CD4-positive, alpha-beta T cell treated with Interleukin-6 for 4 hours (primary cell): ENCODE data around the gene ANGPTL4.
"Not testable (repeated sequence)": the region's sequence is repeated elsewhere in the genome, so short reads cannot be mapped to it uniquely, and the experiment has no call there.

Source experiments
- DNase-seq: peaks from one replicate; pipeline ENCODE4 v3.0.0-alpha.2; 2020; ENCODE audit warnings: mixed read lengths

ANGPTL4 gene

DNA sequence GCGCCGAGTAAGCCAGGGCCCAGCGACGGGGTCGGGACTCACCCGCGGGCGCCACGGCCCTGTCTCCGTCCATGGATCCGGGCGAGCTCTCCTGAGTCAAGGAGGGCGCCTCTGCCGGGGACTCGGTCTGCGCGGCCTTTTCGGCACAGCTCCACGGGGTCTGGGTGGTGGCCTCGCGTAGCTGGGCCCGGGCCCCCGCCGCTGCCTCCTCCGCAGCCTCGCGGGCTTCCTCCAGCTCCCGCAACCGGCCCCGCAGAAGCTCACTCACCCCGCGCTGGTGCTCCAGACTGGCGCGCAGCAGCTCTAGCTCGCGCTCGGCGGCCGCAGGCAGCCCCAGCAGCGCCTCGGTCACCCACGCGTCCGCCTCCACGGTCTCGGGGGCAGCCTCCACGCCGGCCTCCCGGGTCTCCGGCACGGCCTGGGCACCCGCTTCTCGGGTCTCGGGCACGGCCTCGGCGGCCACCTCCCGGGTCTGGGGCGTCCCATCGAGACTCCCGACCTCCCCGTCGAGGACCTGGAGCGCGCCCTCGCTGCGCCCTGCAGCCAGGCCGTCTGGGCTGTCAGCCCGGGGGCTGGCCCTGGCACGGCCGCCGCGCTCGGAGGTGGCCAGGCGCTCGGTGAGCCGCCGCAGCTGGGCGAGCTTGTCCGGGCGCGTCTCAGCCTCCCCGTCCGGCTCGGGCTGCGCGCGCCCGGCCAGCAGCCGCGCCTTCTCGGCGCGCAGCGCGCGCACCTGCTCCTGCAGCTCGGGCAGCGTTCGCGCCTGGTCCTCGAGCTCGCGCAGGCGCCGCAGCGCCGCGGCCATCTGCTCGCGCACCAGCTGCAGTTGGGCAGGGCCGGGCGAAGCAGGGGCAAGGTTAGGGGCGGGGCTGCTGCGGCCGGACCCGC is 29.3 kb upstream of the ANGPTL4 start:
- no peak for DNase-seq

DNA sequence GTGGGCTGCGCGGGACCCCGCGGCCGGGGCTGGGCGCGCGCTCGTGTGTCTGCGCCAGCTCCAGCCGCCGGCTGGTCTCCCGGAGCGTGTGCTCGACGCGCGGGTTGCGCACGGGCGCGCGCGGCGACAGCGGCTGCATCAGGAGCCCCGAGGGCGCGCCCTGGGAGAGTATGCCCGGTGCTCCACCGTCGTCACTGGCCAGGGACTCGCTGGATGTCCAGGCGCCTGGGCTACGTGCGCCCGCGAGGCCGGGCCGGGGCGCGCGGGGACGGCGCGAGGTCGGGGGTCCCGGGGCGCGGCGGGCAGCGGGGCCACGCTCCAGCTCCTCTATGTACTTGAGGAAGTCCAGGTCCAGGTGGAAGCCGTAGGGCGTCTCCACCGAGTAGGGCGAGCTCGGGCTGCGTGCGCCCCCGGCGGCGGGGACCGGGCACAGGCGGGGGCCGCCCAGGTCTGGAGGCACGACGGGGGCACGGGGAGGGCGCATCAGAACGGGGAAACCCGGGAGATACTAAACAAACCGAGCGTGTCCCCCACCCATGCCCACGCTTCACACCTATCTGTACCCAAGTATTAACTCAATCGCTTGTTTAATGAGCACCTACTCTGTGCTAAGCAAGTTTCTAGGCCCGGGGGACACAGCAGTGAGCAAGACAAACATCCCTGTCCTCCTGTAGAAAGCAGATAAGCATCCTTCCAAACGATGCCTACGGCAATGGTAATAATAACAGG is 28.4 kb upstream of the ANGPTL4 start:
- no peak for DNase-seq

DNA sequence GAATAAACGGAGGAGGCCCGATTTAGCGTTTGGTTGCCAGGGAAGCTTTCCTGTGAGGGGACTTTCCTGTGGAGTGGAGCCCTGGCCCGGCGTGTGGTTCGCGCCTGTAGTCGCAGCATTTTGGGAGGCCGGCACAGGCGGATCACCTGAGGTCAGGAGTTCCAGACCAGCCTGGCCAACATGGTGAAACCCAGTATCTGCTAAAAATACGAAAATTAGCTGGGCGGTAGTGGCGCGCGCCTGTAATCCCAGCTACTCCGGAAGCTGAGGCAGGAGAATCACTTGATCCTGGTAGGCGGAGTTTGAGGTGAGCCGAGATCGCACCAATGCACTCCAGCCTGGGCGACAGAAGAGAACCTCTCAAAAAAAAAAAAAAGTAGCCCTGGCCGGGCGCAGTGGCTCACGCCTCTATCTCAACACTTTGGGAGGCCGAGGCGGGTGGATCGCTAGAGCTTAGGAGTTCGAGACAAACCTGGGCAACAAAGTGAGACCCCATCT is 27.8 kb upstream of the ANGPTL4 start:
- DNase-seq, result no peak

DNA sequence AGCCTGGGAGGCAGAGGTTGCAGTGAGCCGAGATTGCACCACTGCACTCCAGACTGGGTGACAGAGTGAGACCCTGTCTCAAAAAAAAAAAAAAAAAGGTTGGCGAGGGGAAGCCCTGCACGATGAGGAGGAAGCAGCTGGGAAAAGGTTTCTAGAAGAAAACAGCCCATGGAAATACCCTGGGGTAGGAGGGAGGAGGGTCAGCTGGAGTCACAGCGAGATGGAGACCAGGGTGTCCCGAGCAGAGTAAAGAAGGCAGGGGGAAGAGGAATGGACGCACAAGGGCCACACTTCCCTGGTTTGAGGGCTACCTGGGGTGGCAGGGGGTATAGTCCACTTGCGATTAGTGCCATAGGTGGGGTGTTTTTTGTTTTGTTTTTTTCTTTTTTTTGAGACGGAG is 27.3 kb upstream of the ANGPTL4 start:
- no peak for DNase-seq

DNA sequence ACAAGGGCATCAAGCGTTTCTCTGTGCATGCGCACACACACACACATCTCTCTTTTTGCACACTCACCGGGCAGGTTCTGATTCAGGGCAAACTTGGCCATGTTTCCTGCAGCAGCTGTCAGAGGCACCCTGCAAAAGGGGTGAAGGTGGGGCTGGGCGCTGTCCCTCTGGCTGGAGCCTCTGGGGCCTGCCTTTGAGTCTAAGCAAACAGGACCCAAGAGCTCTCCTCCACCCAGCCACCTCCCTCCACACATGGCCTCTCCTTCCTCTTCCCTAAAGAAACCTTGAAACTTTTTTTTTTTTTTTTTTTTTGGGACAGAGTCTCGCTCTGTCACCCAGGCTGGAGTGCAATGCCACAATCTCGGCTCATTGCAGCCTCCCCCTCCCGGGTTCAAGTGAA is 26.2 kb upstream of the ANGPTL4 start:
- no peak for DNase-seq

DNA sequence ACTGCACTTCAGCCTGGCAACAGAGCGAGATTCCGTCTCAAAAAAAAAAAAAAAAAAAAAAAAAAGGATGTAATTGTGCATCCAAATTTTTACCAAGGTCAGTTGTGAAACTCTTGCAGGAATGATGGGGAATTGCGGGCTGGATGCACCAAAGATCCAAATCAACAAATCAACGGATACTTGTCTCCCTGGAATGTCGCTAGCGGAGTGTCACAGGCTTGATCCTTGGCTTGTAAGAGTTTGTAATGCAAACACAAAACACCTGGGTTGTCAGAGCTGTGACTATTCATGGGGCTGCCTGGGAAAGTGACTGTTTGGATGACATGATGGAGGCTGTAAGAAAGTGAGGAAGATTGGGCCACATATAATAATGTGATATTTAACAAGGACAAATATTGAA is 25.1 kb upstream of the ANGPTL4 start:
- no peak for DNase-seq

DNA sequence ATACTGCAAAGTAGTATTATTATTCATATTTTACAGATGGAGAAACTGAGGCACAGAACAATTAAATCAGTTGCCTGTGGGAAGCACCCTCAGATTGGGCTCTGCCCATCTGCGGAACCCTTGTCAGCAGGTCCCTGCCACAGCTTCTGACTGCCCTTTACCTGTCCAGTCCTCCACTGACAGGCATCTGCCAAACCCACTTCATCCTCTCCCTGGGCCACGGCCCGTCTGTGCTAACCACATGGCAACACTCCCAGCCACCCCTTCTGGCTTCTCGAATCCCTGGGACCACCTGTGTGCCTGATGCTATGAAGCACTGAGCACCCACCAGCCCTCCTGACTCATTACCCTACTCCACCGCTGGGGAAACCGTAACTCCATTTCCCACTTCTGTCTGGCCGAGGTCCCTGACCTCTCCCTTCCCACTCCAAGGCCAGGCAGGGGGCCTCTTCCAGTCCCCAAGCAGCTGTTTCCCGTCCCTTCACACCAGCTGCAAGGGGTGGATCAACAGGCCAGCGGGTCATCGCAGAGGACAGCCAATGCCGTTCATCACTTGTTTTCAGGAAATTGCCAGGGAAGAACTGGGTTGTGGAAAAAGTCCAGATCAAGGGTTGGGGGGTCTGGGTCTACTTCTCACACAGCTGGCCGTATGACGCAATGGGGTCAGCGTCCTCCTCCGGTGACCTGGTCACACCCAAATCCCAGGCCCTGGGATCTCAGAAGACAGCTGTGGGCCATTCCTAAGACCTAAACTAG is 23.4 kb upstream of the ANGPTL4 start:
- no peak for DNase-seq

DNA sequence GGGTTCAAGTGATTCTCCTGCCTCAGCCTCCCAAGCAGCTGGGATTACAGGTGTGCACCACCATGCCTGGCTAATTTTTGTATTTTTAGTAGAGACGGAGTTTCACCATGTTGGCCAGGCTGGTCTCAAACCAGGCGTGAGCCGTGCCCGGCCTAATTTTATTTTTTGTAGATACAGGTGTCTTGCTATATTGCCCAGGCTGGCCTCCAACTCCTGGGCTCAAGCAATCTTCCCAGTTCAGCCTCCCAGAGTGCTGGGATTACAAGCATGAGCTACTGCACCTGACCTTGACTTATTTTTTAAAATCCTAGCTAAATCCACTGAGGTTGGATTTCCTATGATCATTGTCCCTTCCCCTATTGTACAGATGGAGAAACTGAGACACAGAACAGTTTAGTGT is 22.5 kb upstream of the ANGPTL4 start:
- not testable (repeated sequence) for DNase-seq

DNA sequence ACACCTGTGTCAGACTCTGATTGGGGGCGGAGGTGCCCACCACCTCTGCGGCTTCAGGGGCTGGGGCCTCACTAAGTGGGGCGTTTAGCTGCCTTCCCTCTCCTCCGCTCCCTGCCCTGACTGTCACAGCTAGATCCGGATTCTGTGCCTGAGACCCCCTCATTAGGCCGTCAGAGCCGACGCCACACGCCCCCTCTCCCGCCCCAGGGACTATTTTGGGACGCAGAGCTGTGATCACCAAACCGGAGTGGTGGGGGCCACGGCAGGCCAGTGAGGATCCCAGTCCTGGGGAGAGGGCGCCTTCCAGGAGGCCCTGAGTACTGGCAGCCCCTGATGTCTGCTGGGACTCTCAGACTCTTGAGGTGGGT is 21.7 kb upstream of the ANGPTL4 start:
- DNase-seq, result no peak

DNA sequence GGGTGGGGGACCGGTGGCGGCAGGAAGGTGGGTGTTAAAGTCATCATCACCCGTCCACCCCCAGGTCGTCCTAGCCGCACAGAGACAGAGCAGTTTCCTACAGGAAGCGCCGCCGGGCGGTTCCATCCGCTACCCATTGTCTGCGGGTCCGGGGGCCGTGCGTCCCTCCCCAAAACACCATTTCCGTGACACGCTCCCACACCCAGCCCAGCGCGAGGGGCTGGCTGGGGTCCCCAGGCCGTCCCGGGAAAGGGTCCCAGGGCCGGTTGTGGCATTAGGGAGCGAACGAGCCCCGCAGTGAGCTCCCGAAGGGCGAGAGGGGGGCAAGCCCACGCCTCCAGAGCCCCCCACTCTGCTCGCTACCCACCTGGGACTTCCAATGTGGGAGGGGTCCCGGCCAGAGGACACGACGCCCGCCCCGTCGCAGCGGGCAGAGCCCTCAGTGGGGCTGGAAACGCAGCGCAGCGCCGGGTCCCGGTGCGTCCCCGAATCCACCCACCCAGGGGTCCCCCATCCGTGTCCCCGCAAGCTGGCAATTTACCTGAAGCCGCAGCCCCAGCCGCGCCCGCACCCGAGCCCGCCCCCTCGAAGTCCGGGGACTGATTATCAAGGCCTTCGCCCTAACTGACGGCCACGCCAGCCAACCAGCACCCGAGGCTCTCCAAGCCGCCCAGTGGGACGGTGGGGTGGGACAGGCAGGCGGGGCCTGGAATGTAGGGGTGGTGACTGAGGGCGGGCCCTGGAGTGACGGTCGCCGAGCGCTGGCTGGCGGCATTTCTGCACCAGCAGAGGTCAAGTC is 21.1 kb upstream of the ANGPTL4 start, which contains the start of gene KANK3:
TSS of gene KANK3 (minus strand) at position 579 of the 799 bp plus-strand sequence. CDS start 5,434 bp downstream, outside the sequence.
- peak; percentile 95 for DNase-seq

DNA sequence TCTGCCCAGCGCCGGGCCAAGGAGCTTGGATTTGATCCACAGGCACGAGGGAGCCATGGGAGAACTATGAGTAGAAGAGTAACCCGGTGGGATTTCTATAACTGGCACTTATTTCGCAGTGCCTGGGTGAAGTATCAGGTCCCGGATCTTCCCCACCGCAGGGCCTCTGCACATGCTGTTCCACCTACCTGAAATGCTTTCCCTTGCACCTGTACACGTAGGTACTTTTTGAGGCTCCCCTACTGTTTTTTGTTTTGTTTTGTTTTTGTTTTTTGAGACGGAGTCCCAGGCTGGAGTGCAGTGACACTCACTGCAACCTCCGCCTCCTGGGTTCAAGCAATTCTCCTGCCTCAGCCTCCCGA is 20.5 kb upstream of the ANGPTL4 start:
- DNase-seq, result no peak

DNA sequence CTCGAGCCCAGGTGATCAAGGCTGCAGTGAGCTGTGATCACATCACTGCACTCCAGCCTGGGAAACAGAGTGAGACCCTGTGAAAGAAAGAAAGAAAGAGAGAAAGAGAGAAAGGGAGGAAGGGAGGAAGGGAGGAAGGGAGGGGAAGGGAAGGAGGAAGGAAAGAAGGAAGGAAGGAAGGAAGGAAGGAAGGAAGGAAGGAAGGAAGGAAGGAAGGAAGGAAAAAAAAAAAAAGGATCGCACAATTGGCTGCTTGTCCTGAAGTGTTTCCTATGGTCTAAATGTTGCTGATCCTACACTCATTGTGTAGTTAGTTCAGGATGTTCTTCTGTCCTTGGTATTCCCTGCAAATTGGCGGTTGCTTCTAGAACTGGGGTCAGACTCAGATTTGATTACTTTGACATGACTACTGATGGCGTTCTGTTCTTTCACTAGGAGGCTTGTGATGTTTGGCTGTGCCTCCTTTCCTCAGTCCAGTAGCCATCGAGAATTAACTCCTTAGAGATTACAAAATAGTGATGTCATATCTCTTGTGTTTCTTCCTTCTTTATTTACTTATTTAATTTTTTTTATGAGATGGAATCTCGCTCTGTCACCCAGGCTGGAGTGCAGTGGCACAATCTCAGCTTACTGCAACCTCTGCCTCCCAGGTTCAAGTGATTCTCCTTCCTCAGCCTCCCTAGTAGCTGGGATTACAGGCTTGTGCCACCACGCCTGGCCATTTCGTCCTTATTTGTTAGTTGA is 14.2 kb upstream of the ANGPTL4 start:
- not testable (repeated sequence) for DNase-seq

DNA sequence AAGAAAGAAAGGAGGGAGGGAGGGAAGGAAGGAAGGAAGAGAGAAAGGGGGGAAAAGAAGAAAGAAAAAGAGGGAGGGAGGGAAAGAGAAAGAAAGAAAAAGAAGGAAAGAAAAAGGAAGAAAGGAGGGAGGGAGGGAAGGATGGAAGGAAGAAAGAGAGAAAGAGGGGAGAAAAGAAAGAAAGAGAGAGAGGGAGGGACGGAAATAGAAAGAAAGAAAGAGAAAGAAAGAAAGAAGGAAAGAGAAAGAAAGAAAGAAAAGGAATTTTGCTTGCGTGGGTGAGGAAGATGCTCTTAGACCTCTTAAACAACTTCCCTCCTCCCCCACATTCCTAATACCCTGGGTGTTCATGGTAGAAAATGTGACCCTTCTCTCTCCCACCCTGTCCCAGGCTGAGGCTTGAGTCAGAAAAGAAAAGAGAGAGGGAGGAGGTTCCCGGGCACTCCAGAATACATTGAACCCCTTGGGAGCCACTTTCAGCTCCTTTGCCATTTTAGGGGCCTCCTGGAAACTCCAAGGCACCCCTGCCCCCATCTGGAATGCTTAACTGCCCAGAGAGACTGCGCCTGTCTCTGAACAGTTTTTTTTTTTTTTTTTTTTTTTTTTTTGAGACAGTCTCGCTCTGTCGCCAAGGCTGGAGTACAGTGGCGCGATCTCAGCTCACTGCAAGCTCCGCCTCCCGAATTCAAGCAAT is 11.7 kb upstream of the ANGPTL4 start:
- no peak for DNase-seq

DNA sequence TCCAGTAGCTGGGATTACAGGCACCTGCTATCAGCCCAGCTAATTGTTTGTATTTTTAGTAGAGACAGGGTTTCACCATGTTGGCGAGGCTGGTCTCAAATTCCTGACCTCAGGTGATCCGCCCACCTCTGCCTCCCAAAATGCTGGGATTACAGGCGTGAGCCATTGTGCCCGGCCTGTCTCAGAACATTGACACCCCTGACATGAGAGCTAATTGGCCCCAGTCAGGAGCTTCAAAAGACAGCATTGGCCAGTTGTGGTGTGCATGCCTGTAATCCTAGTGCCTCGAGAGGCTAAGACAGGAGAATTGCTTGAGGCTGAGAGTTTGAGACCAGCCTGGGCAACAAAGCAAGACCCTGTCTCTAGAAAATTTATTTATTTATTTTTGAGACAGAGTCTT is 11.1 kb upstream of the ANGPTL4 start:
- DNase-seq, result not testable (repeated sequence)

DNA sequence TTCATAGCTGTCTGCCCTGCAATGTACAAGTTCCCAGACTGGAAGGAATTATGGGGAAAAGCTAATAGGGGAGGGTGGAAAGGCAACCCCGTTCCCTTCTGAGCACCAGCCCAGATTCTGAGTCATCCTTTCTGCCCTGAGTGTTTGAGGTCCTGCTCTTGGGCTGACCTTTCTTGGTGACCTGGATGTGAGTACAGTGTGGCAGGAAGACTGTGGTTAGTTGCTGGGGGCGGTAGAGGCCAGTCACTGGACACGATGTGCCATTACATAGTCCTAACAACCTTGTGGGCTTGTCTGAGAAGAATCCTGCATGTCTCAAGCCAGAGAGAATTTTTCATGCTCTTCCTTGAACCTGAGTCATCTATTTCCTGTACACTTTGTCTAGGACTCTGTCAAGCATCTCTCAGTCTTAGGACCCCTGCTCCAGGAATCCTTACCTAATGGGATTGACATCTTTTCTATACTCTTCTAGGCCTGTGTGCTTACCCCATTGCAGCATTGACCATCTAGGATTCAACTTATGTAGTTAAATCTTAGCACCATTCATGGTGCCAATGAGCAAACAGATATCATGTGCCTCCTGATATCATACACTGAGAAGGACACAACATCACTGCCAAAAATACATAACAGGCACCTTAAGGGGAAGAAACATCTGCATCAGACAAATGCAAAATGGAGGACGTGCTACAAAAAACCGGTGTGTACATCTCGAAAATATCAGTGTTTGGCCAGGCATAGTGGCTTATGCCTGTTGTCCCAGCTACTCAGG is 8.1 kb upstream of the ANGPTL4 start:
- no peak for DNase-seq

DNA sequence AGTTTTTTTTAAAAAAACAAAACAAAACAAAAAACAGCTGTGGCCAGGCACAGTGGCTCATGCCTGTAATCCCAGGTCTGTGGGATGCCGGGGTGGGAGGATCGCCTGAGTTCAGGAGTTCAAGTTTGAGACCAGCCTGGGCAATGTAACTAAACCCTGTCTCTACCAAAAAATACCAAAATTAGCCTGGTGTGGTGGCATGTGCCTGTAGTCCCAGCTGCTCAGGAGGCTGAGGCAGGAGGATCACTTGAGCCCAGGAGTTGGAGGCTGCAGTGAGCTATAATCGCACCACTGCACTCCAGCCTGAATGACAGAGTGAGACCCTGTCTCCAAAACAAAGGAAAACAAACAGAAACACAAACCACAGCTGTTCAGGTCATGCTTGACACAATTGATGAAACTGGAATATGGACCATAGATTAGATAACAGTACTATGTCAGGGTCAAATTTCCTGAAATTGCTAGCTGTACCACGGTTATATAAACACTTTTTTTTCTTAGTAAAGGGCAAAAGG is 6.9 kb upstream of the ANGPTL4 start:
- DNase-seq, result no peak

DNA sequence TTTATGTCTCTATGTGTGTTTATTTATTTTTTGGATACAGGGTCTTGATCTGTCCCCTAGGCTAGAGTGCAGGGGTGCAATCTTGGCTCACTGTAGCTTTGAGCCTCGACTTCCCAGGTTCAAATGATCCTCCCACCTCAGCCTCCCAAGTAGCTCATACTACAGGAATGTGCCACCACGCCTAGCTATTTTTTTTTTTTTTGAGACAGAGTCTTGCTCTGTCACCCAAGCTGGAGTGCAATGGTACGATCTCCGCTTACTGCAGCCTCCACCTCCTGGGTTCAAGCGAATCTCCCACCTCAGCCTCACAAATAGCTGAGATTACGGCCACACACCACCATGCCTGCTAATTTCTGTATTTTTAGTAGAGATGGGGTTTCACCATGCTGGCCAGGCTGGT is 5.0 kb upstream of the ANGPTL4 start:
- DNase-seq, result no peak

DNA sequence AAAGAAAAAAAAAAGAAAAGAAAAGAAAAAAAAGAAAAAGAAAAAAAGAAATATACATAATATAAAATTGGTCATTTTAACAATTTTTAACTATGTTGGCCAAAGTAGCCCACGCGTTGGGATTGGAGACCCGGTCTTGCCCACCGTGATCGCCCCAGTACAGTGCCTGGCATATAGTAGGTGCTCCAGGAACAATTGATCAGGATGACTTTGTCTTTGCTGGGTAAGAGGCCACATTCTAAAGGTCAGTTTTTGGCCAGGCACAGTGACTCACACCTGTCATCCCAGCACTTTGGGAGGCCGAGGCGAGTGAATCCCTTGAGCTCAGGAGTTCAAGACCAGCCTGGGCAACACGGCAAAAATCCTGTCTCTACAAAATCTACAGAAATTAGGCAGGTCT is 3.8 kb upstream of the ANGPTL4 start:
- no peak for DNase-seq

DNA sequence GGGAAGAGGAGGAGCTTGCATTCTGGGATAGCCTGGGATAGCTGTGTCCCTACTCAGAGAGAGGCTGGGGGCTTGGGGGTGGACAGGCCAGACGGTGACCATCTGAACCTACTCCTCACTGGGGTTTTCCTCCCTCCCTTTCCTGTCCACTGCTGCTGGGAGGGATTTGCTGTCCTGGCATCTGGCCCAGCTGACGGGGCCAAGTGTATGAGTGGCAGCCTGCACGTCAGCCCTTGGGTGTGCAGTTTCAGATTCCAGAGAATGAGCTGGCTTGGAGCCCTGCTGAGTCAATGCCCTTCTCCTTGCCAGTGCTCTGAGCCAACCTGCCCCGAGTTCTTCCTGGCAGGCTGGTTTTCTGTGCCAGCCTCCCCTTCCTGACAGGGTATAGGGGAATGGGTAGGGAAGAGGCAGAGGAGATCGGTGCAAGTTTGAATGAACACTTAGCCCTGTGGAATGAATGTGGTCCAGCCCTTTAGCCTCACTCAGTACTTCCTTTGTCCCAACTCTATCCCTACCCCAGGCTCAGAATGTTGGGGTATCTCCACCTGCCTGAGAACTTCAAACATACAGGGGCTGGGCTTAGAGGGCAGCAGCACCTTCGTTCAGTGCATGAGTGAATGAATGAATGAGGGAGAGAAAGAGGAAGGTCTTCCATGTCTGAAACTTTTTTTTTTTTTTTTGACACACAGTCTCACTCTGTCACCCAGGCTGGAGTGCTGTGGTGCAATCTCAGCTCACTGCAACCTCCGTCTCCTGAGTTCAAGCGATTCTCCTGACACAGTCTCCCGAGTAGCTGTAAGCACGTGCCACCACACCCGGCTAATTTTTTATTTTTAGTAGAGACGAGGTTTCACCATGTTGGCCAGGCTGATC is 1.8 kb upstream of the ANGPTL4 start:
- DNase-seq, result no peak
